Limb (tissue), 2 donors: ENCODE measurements around the gene ZNF281.
"Not testable (repeated sequence)": the region's sequence is repeated elsewhere in the genome, so short reads cannot be mapped to it uniquely, and the experiment has no call there.

ENCODE experiments used
- DNase-seq, 2 donors: peaks; one replicate each; pipeline ENCODE4 v3.0.0-alpha.2; 2016; ENCODE audit errors: extremely low spot score in 2 of 2

Gene ZNF281

DNA sequence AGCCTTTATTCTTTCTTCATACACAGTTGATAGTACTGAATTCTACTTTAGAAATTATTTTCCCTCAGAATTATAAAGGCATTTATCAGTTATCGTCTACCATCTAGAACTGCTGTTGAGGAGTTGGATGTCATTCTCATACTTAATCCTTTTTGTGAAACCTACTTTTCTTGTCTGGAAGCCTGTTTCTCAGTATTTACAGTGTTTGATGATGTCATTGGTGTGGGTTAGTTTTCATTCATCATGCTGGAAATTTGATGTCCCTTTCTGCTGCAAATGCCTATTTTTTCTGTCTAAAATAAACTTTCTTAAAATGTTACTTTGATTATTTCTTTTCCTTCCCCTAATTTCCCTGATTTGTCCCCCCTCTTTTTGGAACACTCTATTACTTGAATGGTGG is 22.8 kb upstream of the ZNF281 start:
- no peak for DNase-seq

DNA sequence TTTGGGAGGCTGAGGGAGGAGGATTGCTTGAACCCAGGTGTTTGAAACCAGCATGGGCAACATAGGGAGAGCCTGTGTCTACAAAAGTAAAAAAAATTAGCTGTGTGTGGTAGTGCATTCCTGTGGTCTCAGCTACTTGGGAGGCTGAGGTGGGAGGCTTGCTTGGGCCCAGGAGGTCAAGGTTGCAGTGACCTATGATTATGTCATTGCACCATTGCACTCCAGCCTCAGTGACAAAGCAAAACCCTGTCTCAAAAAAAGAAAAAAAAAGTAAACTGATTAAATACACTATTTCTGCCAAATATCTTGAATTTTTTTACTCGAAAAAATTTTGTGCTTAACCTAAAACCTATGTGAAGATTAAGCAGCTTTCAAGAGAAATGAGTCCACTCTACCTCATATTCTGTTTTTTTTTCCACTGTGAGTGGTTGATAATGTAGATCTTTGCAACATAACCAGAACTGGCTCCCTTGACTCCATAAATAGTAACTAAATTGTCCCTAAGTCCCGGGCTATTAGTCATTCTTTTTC is 19.4 kb upstream of the ZNF281 start:
- DNase-seq: no peak

DNA sequence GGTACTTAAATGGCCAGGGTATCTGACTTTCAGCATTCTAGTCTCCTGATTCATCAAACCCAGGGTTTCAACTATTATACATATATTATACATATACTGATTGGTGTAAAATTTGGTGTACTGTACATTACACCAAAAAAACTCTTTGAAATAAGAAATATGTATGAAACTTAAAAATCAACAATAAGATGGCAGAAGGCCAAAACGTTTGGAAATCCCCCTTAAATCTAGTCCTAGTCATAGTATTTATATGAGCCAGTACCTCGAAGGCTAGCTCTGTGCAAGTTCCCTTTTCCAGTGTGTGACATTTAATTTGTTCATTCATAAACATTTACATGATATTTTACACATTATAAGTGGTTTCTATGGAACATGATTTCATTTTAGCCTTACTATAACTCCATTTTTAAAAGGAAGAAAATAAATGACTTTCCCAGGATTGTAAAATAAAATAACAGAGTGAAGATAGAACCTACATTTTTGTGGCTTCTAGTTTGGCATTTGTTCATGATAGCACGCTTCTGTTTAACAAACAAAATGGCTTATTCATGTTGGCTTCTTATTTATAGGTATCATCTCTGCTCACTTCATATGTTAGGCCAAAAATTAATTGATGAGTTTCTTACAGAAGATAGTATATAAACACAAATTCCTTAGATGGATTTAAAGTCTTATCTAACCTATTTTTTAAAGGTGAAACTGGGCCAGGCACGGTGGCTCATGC is 18.8 kb upstream of the ZNF281 start:
- DNase-seq: no peak

DNA sequence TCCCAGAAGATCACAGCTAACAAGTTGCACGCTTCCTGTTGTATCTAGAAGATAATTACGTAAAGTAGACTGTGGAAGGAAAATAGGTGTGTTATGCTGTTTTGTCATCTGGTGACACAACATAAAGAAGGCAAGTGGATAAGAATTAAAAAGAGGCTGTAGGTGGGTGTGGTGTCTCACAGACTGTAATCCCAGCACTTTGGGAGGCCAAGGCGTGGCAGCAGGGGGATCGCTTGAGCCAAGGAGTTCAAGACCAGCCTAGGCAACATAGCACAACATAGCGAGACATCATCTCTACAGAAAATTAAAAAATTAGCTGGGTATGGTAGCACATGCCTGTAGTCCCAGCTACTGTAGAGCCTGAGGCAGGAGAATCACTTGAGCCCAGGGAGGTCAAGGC is 17.9 kb upstream of the ZNF281 start:
- no peak for DNase-seq

DNA sequence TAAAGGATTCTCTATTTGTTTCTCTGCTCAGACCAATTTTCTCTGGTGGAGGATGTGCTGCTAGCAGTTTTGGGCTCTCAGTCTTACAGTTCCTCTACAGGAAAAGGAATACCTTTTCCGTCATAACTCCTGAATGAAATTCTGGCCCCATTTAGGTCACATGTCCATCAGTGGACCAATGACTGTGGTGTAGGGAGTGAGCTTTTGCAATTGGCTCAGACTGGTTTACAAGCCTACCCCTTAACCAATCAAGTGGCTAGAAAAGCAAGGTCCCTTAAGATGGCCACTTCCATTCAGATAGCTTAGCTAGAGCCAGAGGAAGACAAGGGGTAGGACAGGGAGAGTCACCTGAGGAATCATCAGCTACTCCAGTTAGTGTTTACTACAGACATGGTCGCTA is 16.4 kb upstream of the ZNF281 start:
- no peak for DNase-seq

DNA sequence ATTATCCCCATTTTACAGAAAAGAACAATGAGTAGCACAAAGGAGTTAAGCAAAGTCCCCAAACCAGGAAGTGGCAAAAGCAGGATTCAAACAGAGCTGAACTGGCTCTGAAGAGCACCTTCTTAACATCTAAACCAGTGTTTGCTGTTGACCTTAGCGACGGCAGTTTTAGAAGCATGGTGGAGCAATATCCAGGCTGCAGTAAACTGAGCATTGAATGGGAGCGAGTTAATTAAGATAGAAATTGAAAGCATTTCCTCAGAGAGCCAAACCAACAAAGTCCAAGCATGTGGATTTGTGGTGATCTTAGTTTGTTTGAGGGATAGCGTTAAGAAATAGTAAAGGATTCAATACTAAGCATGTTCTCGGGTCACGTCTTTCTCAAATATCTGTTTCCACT is 13.4 kb upstream of the ZNF281 start:
- DNase-seq: no peak

DNA sequence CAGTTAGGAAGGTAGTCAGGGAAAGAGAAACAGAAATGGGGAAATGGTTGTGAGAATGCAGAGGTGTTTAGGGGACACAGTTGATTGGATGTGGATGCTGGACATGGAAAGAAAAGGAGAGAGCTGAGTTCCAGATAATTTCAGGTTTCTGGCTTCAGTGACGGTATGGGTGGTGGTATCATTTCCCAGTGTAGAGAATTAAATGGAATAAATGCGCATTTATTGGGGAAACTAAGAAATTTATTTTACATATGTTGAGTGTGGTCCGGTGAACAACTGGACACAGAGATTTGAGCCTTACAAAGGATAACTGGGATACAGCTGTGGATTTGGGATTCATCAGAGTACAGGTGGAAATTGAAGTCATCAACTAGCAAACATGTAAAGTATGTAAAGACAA is 12.4 kb upstream of the ZNF281 start:
- DNase-seq: no peak

DNA sequence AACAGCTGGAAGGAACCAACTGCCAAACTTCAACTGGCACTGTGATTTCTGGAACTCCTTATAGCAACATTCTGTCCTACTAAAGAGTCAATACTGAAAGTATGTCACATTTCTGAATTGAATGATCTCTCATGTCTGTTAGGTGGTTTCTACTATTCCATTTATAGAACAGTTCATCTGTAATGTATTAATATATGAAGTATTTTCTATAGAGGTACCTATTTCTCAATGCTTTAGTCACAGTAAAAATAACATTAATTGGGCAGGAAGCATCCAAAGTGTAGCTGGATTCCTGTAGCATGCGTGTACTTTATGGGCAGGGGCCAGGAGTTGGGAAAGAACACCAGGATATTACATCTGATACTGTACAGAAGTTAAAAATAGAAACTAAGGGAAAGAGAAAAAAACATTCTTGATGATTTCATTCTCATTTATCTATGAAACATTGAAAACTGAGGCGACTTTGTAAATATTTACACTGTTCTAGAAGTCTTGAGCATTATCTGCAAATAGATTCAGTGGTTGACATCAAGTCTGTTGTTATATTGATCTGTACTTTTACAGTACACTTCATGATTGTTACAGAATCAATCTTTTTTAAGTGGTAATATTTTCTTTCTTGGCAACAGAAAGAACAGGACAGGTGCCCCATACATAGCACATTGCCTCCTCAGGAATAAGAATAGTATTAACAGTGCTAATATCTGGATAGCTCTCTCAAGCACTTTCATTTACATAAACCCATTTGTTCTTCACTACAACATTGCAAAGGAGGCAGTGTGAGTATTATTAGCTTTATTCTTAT is 6.2 kb upstream of the ZNF281 start:
- DNase-seq: peak; percentile 42 to 65

DNA sequence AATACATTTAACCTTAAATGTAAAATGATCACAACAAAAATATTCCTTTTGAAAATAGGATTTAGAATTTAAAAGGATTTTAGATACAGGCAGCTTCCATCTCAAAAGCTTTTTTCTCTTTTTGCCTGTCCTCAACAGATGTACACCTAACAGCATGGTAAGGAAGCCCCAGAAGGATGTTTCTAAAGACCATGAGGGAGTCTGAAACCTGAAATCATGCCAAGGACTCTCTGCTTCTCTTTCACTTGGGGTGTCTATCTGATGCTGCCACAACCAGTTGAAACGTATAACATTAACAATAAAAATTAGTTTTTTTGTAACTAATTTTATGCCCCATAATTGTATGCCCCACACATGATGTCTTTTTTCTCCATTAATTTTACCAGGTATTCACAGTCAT is 5.4 kb upstream of the ZNF281 start:
- DNase-seq: no peak

DNA sequence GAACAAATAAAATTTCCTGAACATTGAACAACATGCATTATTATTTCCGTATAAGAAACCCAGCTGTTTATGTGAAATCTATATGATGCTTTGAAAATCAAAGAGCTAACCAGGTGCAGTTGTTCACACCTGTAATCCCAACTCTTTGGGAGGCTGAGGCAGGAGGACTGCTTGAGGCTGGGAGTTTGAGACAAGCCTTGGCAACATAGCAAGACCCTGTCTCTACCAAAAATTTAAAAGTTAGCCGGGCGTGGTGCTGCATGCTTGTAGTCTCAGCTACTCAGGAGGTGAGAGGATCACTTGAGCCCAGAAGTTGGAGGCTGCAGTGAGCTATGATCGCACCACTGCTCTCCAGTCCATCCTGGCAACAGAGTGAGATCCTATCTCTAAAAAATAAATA is 4.8 kb upstream of the ZNF281 start:
- no peak for DNase-seq

DNA sequence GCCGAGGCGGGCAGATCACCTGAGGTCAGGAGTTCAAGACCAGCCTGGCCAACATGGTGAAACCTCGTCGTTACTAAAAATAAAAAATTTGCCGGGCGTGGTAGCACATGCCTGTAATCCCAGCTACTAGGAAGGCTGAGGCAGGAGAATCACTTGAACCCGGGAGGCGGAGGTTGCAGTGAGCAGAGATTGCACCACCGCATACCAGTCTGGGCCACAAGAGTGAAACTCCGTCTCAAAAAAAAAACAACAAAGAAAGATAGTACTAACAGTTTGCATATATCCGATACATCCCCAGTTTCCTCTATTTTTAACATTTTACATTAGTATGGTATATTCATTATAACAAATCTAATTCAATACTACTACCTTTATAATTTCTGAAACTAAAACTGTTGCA is 3.9 kb upstream of the ZNF281 start:
- not testable (repeated sequence) for DNase-seq

DNA sequence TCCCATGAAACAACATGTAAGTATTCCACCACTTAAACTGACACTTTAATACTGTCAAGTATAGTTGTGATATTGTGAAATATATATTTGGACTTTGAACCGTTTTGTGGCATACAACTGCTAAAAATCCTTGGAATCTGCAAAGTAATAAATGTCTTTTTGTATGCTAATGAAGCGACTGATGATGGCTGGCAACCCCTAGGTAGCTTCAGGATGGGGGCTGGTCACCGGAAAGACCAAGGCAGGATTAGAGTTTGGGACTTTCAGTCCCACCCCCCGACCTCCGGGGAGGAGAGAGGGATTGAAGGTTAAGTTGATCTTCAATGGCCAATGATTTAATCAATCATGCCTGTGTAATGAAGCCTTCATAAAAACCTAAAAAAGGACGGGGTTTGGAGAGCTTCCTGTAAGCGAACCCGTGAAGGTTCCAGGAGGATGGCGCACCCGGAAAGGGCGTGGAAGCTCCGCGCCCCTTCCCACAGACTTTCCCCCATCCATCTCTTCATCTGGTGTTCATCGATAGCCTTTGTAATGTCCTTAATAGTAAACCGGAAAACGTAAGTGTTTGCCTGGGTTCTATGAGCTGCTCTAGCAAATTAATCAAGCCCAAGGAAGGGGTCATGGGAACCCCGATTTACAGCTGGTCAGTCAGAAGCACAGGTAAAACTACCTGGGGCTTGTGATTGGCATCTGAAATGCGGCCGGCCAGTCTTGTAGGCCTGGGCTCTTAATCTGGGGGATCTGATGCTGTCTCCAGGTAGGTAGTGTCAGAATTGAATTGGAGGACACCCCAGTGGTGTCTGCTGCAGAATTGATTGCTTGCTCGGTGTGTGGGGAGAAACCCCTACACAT is 1.8 kb upstream of the ZNF281 start:
- DNase-seq: no peak

DNA sequence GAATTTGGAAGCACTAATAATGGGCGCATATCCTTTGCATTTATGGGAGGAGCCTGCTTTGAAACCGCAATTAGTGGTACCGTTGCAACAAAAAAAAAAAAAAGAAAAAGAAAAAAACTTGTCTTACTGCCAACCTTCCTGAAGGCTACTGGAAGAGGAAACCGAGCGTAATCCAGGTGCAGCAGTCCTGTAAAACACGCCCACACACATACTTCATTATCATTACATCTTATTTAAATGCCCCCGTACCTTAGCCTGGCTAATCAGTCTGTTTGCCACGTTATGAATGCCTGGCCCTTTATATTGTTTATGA is 686 bp upstream of the ZNF281 start:
- no peak for DNase-seq

DNA sequence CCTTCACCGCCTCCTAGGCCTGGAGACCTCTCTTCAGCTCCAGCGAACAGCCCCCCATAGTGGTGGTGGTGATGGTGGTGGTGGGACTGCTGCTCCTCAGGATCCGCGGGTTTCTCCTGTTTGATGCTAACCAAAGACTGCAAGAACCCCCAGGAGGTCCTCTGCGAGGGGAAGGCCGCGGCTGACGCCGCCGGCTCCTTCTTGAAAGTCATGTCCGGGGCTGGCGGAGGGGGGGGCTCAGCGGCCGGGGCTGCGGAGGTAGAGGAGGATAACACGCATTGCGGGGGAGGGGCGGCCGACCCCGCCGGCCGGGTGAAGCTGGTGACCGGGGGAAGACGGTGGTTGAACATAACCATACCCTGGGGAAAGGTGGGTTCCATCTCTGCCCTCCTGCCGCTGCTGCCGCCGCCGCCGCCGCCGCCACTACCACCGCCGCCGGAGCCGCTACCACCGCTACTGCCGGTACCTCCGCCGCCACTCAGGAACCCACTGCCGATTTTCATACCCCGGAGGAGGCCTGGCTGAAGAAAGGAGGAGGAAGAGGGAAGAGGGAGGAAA is 554 bp downstream of the ZNF281 start:
- DNase-seq: peak in 1 of 2 donors; percentile 71

DNA sequence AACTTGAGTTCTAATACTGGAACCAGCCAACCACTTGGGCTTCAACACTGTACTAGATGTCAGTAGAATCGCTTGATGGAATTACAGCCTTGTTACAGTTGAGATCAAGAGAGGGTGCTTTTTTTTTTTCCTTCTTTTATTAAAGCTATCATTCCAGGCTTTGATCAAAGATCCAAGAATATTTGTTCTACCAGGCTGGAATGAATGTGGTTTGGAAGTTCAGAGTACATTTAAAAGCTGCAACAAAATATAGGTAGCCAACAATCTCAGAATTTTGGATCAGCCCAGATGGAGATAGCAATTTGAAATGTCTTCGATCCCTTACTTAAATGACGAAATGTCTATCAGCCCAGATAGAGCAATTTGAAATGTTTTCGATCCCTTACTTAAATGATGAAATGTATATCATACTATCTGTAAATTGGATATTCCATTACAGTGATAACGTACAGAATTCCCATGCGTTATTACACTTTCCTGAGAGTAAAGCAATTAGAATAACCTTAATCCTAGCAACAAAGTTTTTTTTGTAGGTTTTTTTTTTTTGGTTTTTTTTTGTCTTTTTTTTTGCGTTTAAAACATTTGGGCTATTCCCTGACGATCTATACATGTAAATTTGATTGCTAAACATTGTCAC is 3.6 kb downstream of the ZNF281 start:
- DNase-seq: no peak

DNA sequence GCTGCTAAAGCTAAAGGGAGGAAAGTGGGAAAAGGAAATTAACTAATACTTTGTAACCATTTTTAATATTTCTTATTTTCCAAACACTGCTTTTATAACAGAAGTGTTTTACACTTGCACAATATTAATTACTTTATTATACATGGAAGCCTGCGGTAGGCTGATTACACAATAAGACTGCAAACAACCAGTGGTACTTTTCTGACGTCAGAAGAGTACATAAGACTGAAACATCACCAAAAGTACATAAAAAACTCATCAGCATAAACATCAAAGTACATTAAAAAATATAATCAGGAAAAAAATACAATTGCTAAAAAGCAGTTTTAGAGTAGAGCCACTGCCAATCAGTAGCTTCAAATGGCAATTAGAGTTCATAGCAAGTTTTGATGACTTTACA is 4.6 kb downstream of the ZNF281 start:
- no peak for DNase-seq

DNA sequence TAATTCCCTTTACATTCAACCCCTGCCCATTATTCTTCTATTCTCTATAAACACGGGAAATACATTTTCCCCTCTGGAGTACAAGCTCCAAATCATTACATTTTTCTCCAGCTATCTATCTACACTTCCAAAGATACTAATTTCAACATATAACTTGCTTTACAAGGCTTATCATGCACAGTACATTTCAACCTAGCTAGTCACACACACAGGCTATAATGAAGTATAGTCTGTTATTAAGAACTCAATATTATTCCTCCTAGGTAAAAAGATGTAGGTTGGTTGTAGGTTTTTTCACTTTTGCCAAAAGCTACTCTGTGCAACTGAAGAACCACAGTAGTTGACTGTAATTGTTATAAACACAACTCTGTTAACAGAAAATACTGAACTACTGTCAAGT is 8.1 kb downstream of the ZNF281 start:
- no peak for DNase-seq

DNA sequence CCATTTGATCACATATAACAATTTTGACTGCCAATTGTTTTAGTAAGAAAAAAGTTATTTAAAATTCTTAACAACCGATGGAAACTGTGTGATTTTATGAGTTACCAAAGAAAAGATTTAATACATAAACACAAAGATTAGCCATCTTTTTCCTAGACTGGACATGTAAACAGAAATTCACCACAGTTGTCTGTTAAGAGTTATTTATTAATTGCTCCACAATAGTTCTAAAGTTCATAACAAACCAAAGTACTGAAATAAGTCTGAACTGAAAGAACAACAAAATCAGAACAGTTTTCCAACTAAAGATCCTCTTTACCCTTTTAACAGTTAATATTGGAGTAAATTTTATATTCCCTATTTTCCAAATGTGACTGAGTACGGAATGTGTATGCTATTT is 8.6 kb downstream of the ZNF281 start:
- DNase-seq: no peak

DNA sequence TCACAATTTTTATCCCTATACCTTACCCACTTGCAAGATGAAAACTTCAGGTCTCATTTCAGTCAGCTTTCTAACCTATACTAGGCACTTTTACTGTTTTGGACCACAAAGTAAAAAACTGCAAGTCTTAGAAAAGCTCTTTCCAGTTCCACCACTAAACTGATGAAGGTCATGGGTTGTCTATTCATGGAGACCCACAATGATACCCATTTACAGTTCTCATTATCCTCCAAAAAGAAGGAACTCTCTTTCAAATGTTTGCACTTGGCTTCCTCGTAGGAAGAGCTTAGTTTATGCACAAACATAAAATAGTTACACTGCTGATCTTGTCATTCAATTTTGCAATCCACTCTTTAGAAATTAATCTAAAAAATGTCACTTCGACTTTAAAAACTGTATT is 9.3 kb downstream of the ZNF281 start:
- DNase-seq: no peak

DNA sequence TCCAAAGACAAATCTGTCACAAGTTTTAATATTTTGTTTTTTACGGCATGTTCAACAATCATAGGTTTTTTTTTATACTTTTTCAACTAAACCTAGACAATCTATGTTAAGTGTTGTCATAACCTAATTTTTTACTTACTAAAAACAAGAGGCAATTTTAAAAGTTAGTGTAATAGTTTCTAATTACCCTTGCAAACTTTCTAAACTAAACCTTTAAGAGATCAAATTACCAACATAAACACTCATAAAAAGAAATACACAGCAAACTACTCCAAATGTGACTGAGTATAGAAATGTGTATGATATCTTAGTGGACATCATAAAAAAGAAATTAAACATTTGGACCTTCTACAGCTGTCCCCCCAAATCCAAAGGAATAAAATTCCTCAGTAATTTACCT is 10.0 kb downstream of the ZNF281 start:
- DNase-seq: no peak

DNA sequence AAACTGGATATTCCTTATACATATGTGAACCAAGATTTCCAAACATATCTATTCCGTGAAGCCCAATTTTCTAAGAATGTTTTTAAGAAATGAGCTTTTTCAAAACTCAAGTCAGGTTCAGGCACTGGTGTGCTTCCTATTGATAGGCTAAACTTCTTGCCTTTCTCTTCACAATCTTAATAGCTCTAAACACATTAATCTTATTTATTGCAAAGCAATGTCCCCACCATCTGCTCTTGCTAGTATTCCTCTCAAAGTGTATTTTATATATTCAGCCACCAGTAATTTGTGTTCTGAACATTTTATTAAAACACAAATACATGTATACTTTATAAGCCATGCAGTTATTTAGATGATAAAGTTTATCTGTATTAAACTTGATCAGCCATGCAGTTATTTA is 11.5 kb downstream of the ZNF281 start:
- no peak for DNase-seq
